WTC11 (cell line): ENCODE data around the gene CGN. TPM values are rescaled to one million over a fixed set of nuclear protein-coding genes. Genes with fewer than 3 reads are reported as not detected.

Experiments used
- ATAC-seq: fragments of 200-7000 bp; cut with Tn5 transposase; 2 replicates; pipeline ENCODE4 v1.10.0; 2021; ENCODE audit warnings: mild to moderate bottlenecking, moderate library complexity
- CTCF ChIA-PET: fragments of 300-600 bp; sonication (Branson Sonifier 250); formaldehyde crosslinking; loops from one replicate; lab custom pipeline; 2021; ENCODE audit warnings: antibody characterized with exemption; lab: Charles Lee
- POLR2A ChIA-PET: fragments of 350-600 bp; sonication (Branson Sonifier 250); formaldehyde crosslinking; loops from one replicate; lab custom pipeline; 2021; ENCODE audit warnings: antibody characterized with exemption; lab: Charles Lee
- DNase-seq: peaks from one replicate; pipeline ENCODE4 v3.0.0; 2021; ENCODE audit warnings: low spot score
- H3K27ac Mint-ChIP-seq: 2 replicates; pipeline ENCODE4 v1.8.0; 2021; ENCODE audit warnings: mixed read lengths
- H3K27me3 Mint-ChIP-seq: 2 replicates; pipeline ENCODE4 v1.8.0; 2021; ENCODE audit warnings: low read depth, mild to moderate bottlenecking, moderate library complexity, mixed read lengths
- H3K36me3 Mint-ChIP-seq: 2 replicates; pipeline ENCODE4 v1.8.0; 2021; ENCODE audit warnings: mixed read lengths
- H3K4me1 Mint-ChIP-seq: 2 replicates; pipeline ENCODE4 v1.8.0; 2022; ENCODE audit warnings: mixed read lengths
- H3K4me3 Mint-ChIP-seq: 2 replicates; pipeline ENCODE4 v1.8.0; 2021; ENCODE audit warnings: mild to moderate bottlenecking, moderate library complexity, mixed read lengths
- H3K9me3 Mint-ChIP-seq: 2 replicates; pipeline ENCODE4 v1.8.0; 2021; ENCODE audit warnings: mixed read lengths
- CDX4 ChIP-seq: fragments of 250-450 bp; sonication (Bioruptor Pico); IDR thresholded peaks from 2 replicates; pipeline ENCODE4 v1.9.0; 2021; ENCODE audit warnings: moderate library complexity, mild to moderate bottlenecking, inconsistent platforms, borderline replicate concordance
- CTCF ChIP-seq: fragments of 200-600 bp; IDR thresholded peaks from 2 replicates; pipeline ENCODE4 v1.8.0; 2022; ENCODE audit warnings: antibody characterized with exemption
- E2F4 ChIP-seq: sonication (generic); formaldehyde crosslinking; IDR thresholded peaks from 2 replicates; pipeline ENCODE4 v1.8.1; 2022; ENCODE audit warnings: low read depth, mild to moderate bottlenecking, moderate library complexity, missing genetic modification reagents, borderline replicate concordance
- FOXK1 ChIP-seq: sonication (generic); formaldehyde crosslinking; IDR thresholded peaks from 2 replicates; pipeline ENCODE4 v1.8.0; 2022; ENCODE audit warnings: mild to moderate bottlenecking, moderate library complexity, missing genetic modification reagents
- GRHL2 ChIP-seq: fragments of 250-450 bp; sonication (Bioruptor Pico); IDR thresholded peaks from 2 replicates; pipeline ENCODE4 v1.8.0; 2022; ENCODE audit warnings: mild to moderate bottlenecking, moderate library complexity; ENCODE audit not compliant: insufficient replicate concordance, severe bottlenecking
- HMGA2 ChIP-seq: fragments of 250-450 bp; sonication (Bioruptor Pico); IDR thresholded peaks from 2 replicates; pipeline ENCODE4 v1.4.0; 2021; ENCODE audit warnings: mild to moderate bottlenecking, moderate library complexity
- IRF2 ChIP-seq: sonication (generic); formaldehyde crosslinking; IDR thresholded peaks from 2 replicates; pipeline ENCODE4 v1.8.0; 2022; ENCODE audit warnings: low read depth, missing genetic modification reagents, borderline replicate concordance
- RORB ChIP-seq: fragments of 250-450 bp; sonication (Bioruptor Pico); IDR thresholded peaks from 2 replicates; pipeline ENCODE4 v1.9.0; 2021; ENCODE audit warnings: mild to moderate bottlenecking
- ZNF263 ChIP-seq: sonication (generic); formaldehyde crosslinking; IDR thresholded peaks from 2 replicates; pipeline ENCODE4 v1.8.1; 2022; ENCODE audit warnings: low read depth, mild to moderate bottlenecking, moderate library complexity, missing genetic modification reagents
- ZNF396 ChIP-seq: fragments of 250-450 bp; sonication (Bioruptor Pico); IDR thresholded peaks from 2 replicates; pipeline ENCODE4 v1.8.0; 2021; ENCODE audit warnings: mild to moderate bottlenecking, moderate library complexity, borderline replicate concordance
- ZSCAN18 ChIP-seq: fragments of 250-450 bp; sonication (Bioruptor Pico); IDR thresholded peaks from 2 replicates; pipeline ENCODE4 v2.1.2; 2022; ENCODE audit warnings: mild to moderate bottlenecking, moderate library complexity
- total RNA-seq: library from RNA; stranded (reverse); gene quantifications from 3 replicates; pipeline ENCODE4 v1.2.3, GENCODE V29; 2021
- TF ChIP-seq, protein P1 (sequence below): sonication (generic); formaldehyde crosslinking; IDR thresholded peaks from 2 replicates; pipeline ENCODE4 v1.8.1; 2023; ENCODE audit warnings: mild to moderate bottlenecking, missing genetic modification reagents, moderate library complexity
- TF ChIP-seq, protein P2 (sequence below): sonication (generic); formaldehyde crosslinking; IDR thresholded peaks from 2 replicates; pipeline ENCODE4 v1.8.0; 2022; ENCODE audit warnings: missing genetic modification reagents
- TF ChIP-seq, protein P3 (sequence below): sonication (generic); formaldehyde crosslinking; IDR thresholded peaks from 2 replicates; pipeline ENCODE4 v1.8.1; 2022; ENCODE audit warnings: missing genetic modification reagents, borderline replicate concordance
- TF ChIP-seq, protein P4 (sequence below): sonication (generic); formaldehyde crosslinking; IDR thresholded peaks from 2 replicates; pipeline ENCODE4 v1.8.0; 2022; ENCODE audit warnings: mild to moderate bottlenecking, missing genetic modification reagents

CGN gene
- total RNA-seq, 1 experiment from 2014 or later: 68.7 TPM

GRCh38 chr1:151583796-151584195 lies 72.6 kb downstream of the CGN start (continued):
- no peak for TF ChIP-seq HMGA2 (CRISPR knock-in tag)
- TF ChIP-seq FOXK1 (CRISPR knock-in tag): no peak
- TF ChIP-seq, protein P1, sequence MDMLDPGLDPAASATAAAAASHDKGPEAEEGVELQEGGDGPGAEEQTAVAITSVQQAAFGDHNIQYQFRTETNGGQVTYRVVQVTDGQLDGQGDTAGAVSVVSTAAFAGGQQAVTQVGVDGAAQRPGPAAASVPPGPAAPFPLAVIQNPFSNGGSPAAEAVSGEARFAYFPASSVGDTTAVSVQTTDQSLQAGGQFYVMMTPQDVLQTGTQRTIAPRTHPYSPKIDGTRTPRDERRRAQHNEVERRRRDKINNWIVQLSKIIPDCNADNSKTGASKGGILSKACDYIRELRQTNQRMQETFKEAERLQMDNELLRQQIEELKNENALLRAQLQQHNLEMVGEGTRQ (CRISPR knock-in tag): no peak
- TF ChIP-seq, protein P2, sequence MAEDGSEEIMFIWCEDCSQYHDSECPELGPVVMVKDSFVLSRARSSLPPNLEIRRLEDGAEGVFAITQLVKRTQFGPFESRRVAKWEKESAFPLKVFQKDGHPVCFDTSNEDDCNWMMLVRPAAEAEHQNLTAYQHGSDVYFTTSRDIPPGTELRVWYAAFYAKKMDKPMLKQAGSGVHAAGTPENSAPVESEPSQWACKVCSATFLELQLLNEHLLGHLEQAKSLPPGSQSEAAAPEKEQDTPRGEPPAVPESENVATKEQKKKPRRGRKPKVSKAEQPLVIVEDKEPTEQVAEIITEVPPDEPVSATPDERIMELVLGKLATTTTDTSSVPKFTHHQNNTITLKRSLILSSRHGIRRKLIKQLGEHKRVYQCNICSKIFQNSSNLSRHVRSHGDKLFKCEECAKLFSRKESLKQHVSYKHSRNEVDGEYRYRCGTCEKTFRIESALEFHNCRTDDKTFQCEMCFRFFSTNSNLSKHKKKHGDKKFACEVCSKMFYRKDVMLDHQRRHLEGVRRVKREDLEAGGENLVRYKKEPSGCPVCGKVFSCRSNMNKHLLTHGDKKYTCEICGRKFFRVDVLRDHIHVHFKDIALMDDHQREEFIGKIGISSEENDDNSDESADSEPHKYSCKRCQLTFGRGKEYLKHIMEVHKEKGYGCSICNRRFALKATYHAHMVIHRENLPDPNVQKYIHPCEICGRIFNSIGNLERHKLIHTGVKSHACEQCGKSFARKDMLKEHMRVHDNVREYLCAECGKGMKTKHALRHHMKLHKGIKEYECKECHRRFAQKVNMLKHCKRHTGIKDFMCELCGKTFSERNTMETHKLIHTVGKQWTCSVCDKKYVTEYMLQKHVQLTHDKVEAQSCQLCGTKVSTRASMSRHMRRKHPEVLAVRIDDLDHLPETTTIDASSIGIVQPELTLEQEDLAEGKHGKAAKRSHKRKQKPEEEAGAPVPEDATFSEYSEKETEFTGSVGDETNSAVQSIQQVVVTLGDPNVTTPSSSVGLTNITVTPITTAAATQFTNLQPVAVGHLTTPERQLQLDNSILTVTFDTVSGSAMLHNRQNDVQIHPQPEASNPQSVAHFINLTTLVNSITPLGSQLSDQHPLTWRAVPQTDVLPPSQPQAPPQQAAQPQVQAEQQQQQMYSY (CRISPR knock-in tag): no peak
- TF ChIP-seq, all 79 proteins: peak for 0

GRCh38 chr1:151584278-151584677 lies 73.1 kb downstream of the CGN start:
- ATAC-seq: no peak
- Mint-ChIP-seq H3K27me3 (no peaks in the 10 kb centered on the region), H3K4me1 (peaks cover 4% of the 10 kb centered on the region), H3K4me3 (no peak overlapping the region)
- POLR2A ChIA-PET: no interaction called here
- TF ChIP-seq RORB (no peak), ZNF396 (CRISPR knock-in tag) (no peak), CTCF (no peak), CDX4 (CRISPR knock-in tag) (no peak), GRHL2 (CRISPR knock-in tag) (no peak), IRF2 (CRISPR knock-in tag) (no peak), E2F4 (CRISPR knock-in tag) (no peak), ZNF263 (no peak), ZSCAN18 (CRISPR knock-in tag) (no peak), FOXK1 (CRISPR knock-in tag) (no peak)
- TF ChIP-seq, protein P3, sequence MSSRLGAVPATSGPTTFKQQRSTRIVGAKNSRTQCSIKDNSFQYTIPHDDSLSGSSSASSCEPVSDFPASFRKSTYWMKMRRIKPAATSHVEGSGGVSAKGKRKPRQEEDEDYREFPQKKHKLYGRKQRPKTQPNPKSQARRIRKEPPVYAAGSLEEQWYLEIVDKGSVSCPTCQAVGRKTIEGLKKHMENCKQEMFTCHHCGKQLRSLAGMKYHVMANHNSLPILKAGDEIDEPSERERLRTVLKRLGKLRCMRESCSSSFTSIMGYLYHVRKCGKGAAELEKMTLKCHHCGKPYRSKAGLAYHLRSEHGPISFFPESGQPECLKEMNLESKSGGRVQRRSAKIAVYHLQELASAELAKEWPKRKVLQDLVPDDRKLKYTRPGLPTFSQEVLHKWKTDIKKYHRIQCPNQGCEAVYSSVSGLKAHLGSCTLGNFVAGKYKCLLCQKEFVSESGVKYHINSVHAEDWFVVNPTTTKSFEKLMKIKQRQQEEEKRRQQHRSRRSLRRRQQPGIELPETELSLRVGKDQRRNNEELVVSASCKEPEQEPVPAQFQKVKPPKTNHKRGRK: no peak
- TF ChIP-seq, protein P4, sequence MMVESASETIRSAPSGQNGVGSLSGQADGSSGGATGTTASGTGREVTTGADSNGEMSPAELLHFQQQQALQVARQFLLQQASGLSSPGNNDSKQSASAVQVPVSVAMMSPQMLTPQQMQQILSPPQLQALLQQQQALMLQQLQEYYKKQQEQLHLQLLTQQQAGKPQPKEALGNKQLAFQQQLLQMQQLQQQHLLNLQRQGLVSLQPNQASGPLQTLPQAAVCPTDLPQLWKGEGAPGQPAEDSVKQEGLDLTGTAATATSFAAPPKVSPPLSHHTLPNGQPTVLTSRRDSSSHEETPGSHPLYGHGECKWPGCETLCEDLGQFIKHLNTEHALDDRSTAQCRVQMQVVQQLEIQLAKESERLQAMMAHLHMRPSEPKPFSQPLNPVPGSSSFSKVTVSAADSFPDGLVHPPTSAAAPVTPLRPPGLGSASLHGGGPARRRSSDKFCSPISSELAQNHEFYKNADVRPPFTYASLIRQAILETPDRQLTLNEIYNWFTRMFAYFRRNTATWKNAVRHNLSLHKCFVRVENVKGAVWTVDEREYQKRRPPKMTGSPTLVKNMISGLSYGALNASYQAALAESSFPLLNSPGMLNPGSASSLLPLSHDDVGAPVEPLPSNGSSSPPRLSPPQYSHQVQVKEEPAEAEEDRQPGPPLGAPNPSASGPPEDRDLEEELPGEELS: no peak
- TF ChIP-seq, all 79 proteins: peak for 0
- no peak for DNase-seq
- CTCF ChIA-PET: interaction anchor here (2.1 kb wide), 1 partner anchor 10 kb away, joined by 11 read pairs; no protein-coding TSS in a partner anchor
- peaks cover 11% of the 10 kb centered on the region for H3K36me3 Mint-ChIP-seq
- peak overlapping the region; percentile 55; the same call in 1 of the 2 replicates for H3K27ac Mint-ChIP-seq
- no peaks in the 10 kb centered on the region for H3K9me3 Mint-ChIP-seq
